ENCODE results near the gene MLN. TPM values are rescaled to one million over a fixed set of nuclear protein-coding genes. Genes with fewer than 3 reads are reported as not detected.
A peak's percentile ranks its signal among the peaks of the same experiment; 100 is the strongest.

The MLN gene
- polyA plus RNA-seq, 1 of the 3 experiments (the other 2 are of a cell fraction), result not detected

- no peak overlapping the region for H3K9ac ChIP-seq
- H3K4me1 ChIP-seq (ENCODE audit: control insufficient read depth in 1 of 2, insufficient read depth in 2 of 2, low read depth in 1 of 2, low read length in 1 of 2), result peaks cover 0 to 5% of the 10 kb centered on the region in 2 experiments; a peak in 1 of 4 replicates
- H3F3A ChIP-seq (replicated peaks; ENCODE audit: insufficient read depth), result no peaks in the 10 kb centered on the region
- 54% methylated on average over 6 of the region's 10 CpGs for WGBS (ENCODE audit: low lambda C conversion rate)
- no peaks in the 10 kb centered on the region for H3K79me2 ChIP-seq (ENCODE audit: insufficient read depth)
- H3K27me3 ChIP-seq (ENCODE audit: insufficient read depth), result peaks cover 6% of the 10 kb centered on the region; the same call in 1 of the 2 replicates
- no peak overlapping the region for H3K27ac ChIP-seq (ENCODE audit: low read depth in 2 of 2, low read length in 1 of 2)
- no peak overlapping the region for H3K4me3 ChIP-seq (ENCODE audit: low read depth in 2 of 2, low read length in 1 of 2)
- no peaks in the 10 kb centered on the region for H4K20me1 ChIP-seq (ENCODE audit: insufficient read depth)
- TF ChIP-seq RAD21 (IDR thresholded peaks at IDR 0.05; ENCODE audit: low read length) (0 out of 2 replicates have a peak, but pooled peaks have one; percentile 30), FOXJ3 (CRISPR knock-in tag; IDR thresholded peaks at IDR 0.05) (no peak), SMC3 (IDR thresholded peaks at IDR 0.05; ENCODE audit: low read depth, low read length) (peak; percentile 15; the same call in 1 of the 2 replicates), MAX (IDR thresholded peaks at IDR 0.05; ENCODE audit: low read depth) (no peak)
- TF ChIP-seq, protein P1, sequence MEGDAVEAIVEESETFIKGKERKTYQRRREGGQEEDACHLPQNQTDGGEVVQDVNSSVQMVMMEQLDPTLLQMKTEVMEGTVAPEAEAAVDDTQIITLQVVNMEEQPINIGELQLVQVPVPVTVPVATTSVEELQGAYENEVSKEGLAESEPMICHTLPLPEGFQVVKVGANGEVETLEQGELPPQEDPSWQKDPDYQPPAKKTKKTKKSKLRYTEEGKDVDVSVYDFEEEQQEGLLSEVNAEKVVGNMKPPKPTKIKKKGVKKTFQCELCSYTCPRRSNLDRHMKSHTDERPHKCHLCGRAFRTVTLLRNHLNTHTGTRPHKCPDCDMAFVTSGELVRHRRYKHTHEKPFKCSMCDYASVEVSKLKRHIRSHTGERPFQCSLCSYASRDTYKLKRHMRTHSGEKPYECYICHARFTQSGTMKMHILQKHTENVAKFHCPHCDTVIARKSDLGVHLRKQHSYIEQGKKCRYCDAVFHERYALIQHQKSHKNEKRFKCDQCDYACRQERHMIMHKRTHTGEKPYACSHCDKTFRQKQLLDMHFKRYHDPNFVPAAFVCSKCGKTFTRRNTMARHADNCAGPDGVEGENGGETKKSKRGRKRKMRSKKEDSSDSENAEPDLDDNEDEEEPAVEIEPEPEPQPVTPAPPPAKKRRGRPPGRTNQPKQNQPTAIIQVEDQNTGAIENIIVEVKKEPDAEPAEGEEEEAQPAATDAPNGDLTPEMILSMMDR (IDR thresholded peaks at IDR 0.05), result peak; percentile 46
- POLR2A ChIA-PET, result no interaction called here
- no peaks in the 10 kb centered on the region for H3K36me3 ChIP-seq (replicated peaks in 1 of 2; ENCODE audit: control insufficient read depth in 1 of 2, insufficient read depth in 2 of 2, low read length in 1 of 2)
- H3K9me3 ChIP-seq, result no peaks in the 10 kb centered on the region
- H3K4me2 ChIP-seq, result no peak overlapping the region
- no peak overlapping the region for H2AFZ ChIP-seq (ENCODE audit: low read depth)
- H3K9me2 ChIP-seq, result no peaks in the 10 kb centered on the region
- peak; percentile 81 for DNase-seq
- CTCF ChIA-PET, result interaction anchor here (0.6 to 1.4 kb wide), 5 partner anchors 9 to 983 kb away, joined by 3 to 5 read pairs (median 3); no protein-coding TSS in a partner anchor
Observed at GRCh38 chr6:33822575-33823395, 19.0 kb upstream of the MLN start.

GRCh38 chr6:33820784-33821520, 17.1 kb upstream of the MLN start:
- no peak overlapping the region for H3K27ac ChIP-seq (ENCODE audit: low read depth in 2 of 2, low read length in 1 of 2)
- ChIA-PET POLR2A (no interaction called here), CTCF (interaction anchor here (0.9 to 1.5 kb wide), 2 partner anchors 48 to 53 kb away, joined by 3 to 7 read pairs; no protein-coding TSS in a partner anchor)
- H4K20me1 ChIP-seq (ENCODE audit: insufficient read depth), result no peaks in the 10 kb centered on the region
- no peaks in the 10 kb centered on the region for H3K36me3 ChIP-seq (replicated peaks in 1 of 2; ENCODE audit: control insufficient read depth in 1 of 2, insufficient read depth in 2 of 2, low read length in 1 of 2)
- 75% methylated on average over 6 of the region's 7 CpGs for WGBS (ENCODE audit: low lambda C conversion rate)
- H3K9me2 ChIP-seq, result no peaks in the 10 kb centered on the region
- H3F3A ChIP-seq (replicated peaks; ENCODE audit: insufficient read depth), result no peaks in the 10 kb centered on the region
- no peak for DNase-seq
- no peaks in the 10 kb centered on the region; a peak in 1 of 4 replicates for H3K4me1 ChIP-seq (ENCODE audit: control insufficient read depth in 1 of 2, insufficient read depth in 2 of 2, low read depth in 1 of 2, low read length in 1 of 2)
- H3K9ac ChIP-seq, result no peak overlapping the region
- no peaks in the 10 kb centered on the region for H3K9me3 ChIP-seq
- H2AFZ ChIP-seq (ENCODE audit: low read depth), result no peak overlapping the region
- H3K79me2 ChIP-seq (ENCODE audit: insufficient read depth), result no peaks in the 10 kb centered on the region
- H3K4me2 ChIP-seq, result no peak overlapping the region
- no peak overlapping the region for H3K4me3 ChIP-seq (ENCODE audit: low read depth in 2 of 2, low read length in 1 of 2)
- peaks cover 6% of the 10 kb centered on the region; the same call in 1 of the 2 replicates for H3K27me3 ChIP-seq (ENCODE audit: insufficient read depth)
- TF ChIP-seq EP300 (IDR thresholded peaks at IDR 0.05; ENCODE audit: borderline replicate concordance in 1 of 2, low read depth in 1 of 2, low read length in 1 of 2) (no peak), FOSL2 (IDR thresholded peaks at IDR 0.05; ENCODE audit: borderline replicate concordance, low read depth) (no peak), NRF1 (IDR thresholded peaks at IDR 0.05; ENCODE audit: low read depth, low read length) (no peak), GABPA (IDR thresholded peaks at IDR 0.05; ENCODE audit: low read depth) (no peak), JUND (IDR thresholded peaks at IDR 0.05) (no peak), REST (IDR thresholded peaks at IDR 0.05; ENCODE audit: low read depth, low read length) (no peak), MAX (IDR thresholded peaks at IDR 0.05; ENCODE audit: low read depth) (no peak), NFIC (IDR thresholded peaks at IDR 0.05; ENCODE audit: borderline replicate concordance) (no peak), MEF2A (IDR thresholded peaks at IDR 0.05; ENCODE audit: borderline replicate concordance, low read depth) (no peak), GATA2 (CRISPR knock-in tag; IDR thresholded peaks at IDR 0.05) (no peak), EZH2phosphoT487 (IDR thresholded peaks at IDR 0.05; ENCODE audit: borderline replicate concordance, low read depth) (no peak), FOXJ3 (CRISPR knock-in tag; IDR thresholded peaks at IDR 0.05) (no peak), TAF1 (IDR thresholded peaks at IDR 0.05; ENCODE audit: borderline replicate concordance, low read depth, low read length) (no peak)
- TF ChIP-seq, protein P2, sequence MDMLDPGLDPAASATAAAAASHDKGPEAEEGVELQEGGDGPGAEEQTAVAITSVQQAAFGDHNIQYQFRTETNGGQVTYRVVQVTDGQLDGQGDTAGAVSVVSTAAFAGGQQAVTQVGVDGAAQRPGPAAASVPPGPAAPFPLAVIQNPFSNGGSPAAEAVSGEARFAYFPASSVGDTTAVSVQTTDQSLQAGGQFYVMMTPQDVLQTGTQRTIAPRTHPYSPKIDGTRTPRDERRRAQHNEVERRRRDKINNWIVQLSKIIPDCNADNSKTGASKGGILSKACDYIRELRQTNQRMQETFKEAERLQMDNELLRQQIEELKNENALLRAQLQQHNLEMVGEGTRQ (IDR thresholded peaks at IDR 0.05; ENCODE audit: borderline replicate concordance, low read depth, low read length), result no peak

Measured in SK-N-SH (cell line).